Natural killer cell (primary cell): ENCODE results near the gene HYAL1. TPM values are rescaled to one million over a fixed set of nuclear protein-coding genes. Genes with fewer than 3 reads are reported as not detected.
"Not testable (repeated sequence)": the region's sequence is repeated elsewhere in the genome, so short reads cannot be mapped to it uniquely, and the experiment has no call there.

Experiments
- ATAC-seq, 3 donors: fragments of 150-1000 bp in 2 of 3; fragments of 200-7000 bp in 1 of 3; cut with Tn5 transposase; 1 replicate in 1 of 3; 2 replicates in 2 of 3; pipeline ENCODE4 v1.10.0; 2021; ENCODE audit warnings: mild to moderate bottlenecking in 2 of 3, moderate library complexity in 2 of 3
- DNase-seq, 2 donors: peaks; one replicate each; pipeline versions ENCODE4 v3.0.0 to v3.0.0-alpha.2; 2013 to 2021; ENCODE audit warnings: mixed read lengths in 1 of 2
- H3K27ac ChIP-seq: one replicate; pipeline ENCODE4 v1.5.1; 2013; ENCODE audit warnings: mild to moderate bottlenecking, low read length
- H3K27me3 ChIP-seq: one replicate; pipeline ENCODE4 v1.6.1; 2013; ENCODE audit warnings: low read length; ENCODE audit not compliant: control insufficient read depth, insufficient read depth
- H3K36me3 ChIP-seq: one replicate; pipeline ENCODE4 v1.6.1; 2013; ENCODE audit warnings: low read length; ENCODE audit not compliant: control insufficient read depth, insufficient read depth
- H3K4me1 ChIP-seq: one replicate; pipeline ENCODE4 v1.6.1; 2013; ENCODE audit warnings: low read length; ENCODE audit not compliant: control insufficient read depth, insufficient read depth
- H3K4me3 ChIP-seq: one replicate; pipeline ENCODE4 v1.5.1; 2013; ENCODE audit warnings: low read length
- H3K9me3 ChIP-seq: one replicate; pipeline ENCODE4 v1.6.1; 2013; ENCODE audit warnings: low read length; ENCODE audit not compliant: control insufficient read depth, insufficient read depth
- H3K27ac Mint-ChIP-seq, 2 donors: one replicate each; pipeline ENCODE4 v1.8.0; 2022; ENCODE audit warnings: mild to moderate bottlenecking in 2 of 2, mixed read lengths in 2 of 2, moderate library complexity in 1 of 2
- H3K27me3 Mint-ChIP-seq, 2 donors: one replicate each; pipeline ENCODE4 v1.8.0; 2022; ENCODE audit warnings: low read depth in 2 of 2, mixed read lengths in 2 of 2
- H3K36me3 Mint-ChIP-seq: one replicate; pipeline ENCODE4 v1.8.0; 2022; ENCODE audit warnings: mixed read lengths
- H3K4me1 Mint-ChIP-seq, 2 donors: one replicate each; pipeline ENCODE4 v1.8.0; 2022; ENCODE audit warnings: mixed read lengths in 2 of 2
- H3K4me3 Mint-ChIP-seq: one replicate; pipeline ENCODE4 v1.8.0; 2022; ENCODE audit warnings: mild to moderate bottlenecking, moderate library complexity, mixed read lengths
- H3K9me3 Mint-ChIP-seq, 2 donors: one replicate each; pipeline ENCODE4 v1.8.0; 2022; ENCODE audit warnings: mixed read lengths in 2 of 2
- CTCF ChIP-seq: fragments of 200-600 bp; IDR thresholded peaks from one replicate; pipeline ENCODE4 v1.8.0; 2022; ENCODE audit warnings: antibody characterized with exemption
- WGBS: methylation state at CpG from one replicate; pipeline ENCODE4 v1.1.7; 2013; ENCODE audit warnings: missing lambda C conversion rate; ENCODE audit not compliant: insufficient coverage; 5-methylcytosine and 5-hydroxymethylcytosine counted together
- intact Hi-C: fragments of 100-400 bp; cut with micrococcal nuclease; formaldehyde crosslinking; loops from one replicate; pipeline ENCODE4 v1.14.2; 2022
- total RNA-seq, 4 donors: library from RNA; stranded (reverse); fragments of 120-200 nt in 1 of 4; gene quantifications; one replicate each; pipeline versions ENCODE4 v1.2.3 to v1.2.4, GENCODE V29; 2013 to 2022

Gene HYAL1
- total RNA-seq, 3 donors from 2014 or later (not counting 1 experiment from before 2014, with no cell fraction given) = 0.82 to 1.2 TPM; not detected in 1

GRCh38 chr3:50314342-50314741 lies 11.0 kb upstream of the HYAL1 start:
- peaks cover 19 to 21% of the 10 kb centered on the region in 2 donors for H3K4me1 Mint-ChIP-seq
- Histone ChIP-seq H3K9me3 (no peaks in the 10 kb centered on the region), H3K4me3 (no peak overlapping the region), H3K36me3 (no peaks in the 10 kb centered on the region), H3K27ac (no peak overlapping the region), H3K4me1 (peaks cover 36% of the 10 kb centered on the region), H3K27me3 (no peaks in the 10 kb centered on the region)
- DNase-seq = no peak
- no peaks in the 10 kb centered on the region for H3K9me3 Mint-ChIP-seq
- H3K4me3 Mint-ChIP-seq = no peak overlapping the region
- no peak for ATAC-seq
- no peak for TF ChIP-seq CTCF
- peak overlapping the region in 1 of 2 donors; percentile 33 for H3K27ac Mint-ChIP-seq
- intact Hi-C loops = no loop called here
- no peaks in the 10 kb centered on the region for H3K36me3 Mint-ChIP-seq
- 94% methylated on average over 3 of the region's 3 CpGs for WGBS
- H3K27me3 Mint-ChIP-seq = no peaks in the 10 kb centered on the region

GRCh38 chr3:50312041-50312440 lies 8.7 kb upstream of the HYAL1 start:
- H3K27ac ChIP-seq, H3K36me3 ChIP-seq, H3K27me3 ChIP-seq, H3K27ac Mint-ChIP-seq, H3K36me3 Mint-ChIP-seq, H3K9me3 ChIP-seq, H3K4me1 Mint-ChIP-seq, H3K4me3 Mint-ChIP-seq, intact Hi-C loops, DNase-seq, ATAC-seq, H3K4me3 ChIP-seq, H3K27me3 Mint-ChIP-seq, H3K9me3 Mint-ChIP-seq: not testable (repeated sequence)
- WGBS = 95% methylated on average over 9 of the region's 32 CpGs
- peaks cover 14% of the 10 kb centered on the region for H3K4me1 ChIP-seq

GRCh38 chr3:50304601-50305000 lies 1.2 kb upstream of the HYAL1 start:
- no peak overlapping the region for H3K27ac Mint-ChIP-seq
- H3K4me3 Mint-ChIP-seq = no peak overlapping the region
- DNase-seq (no peak), ATAC-seq (no peak)
- no peak for TF ChIP-seq CTCF
- H3K9me3 Mint-ChIP-seq = no peaks in the 10 kb centered on the region
- Histone ChIP-seq H3K4me1 (peaks cover 11% of the 10 kb centered on the region), H3K4me3 (no peak overlapping the region), H3K27ac (no peak overlapping the region), H3K27me3 (no peaks in the 10 kb centered on the region), H3K36me3 (no peaks in the 10 kb centered on the region), H3K9me3 (no peaks in the 10 kb centered on the region)
- intact Hi-C loops = no loop called here
- H3K36me3 Mint-ChIP-seq = no peaks in the 10 kb centered on the region
- peaks cover 10 to 15% of the 10 kb centered on the region in 2 donors for H3K4me1 Mint-ChIP-seq
- no peaks in the 10 kb centered on the region for H3K27me3 Mint-ChIP-seq

- intact Hi-C loops = no loop called here
- Histone ChIP-seq H3K4me1 (peaks cover 27% of the 10 kb centered on the region), H3K36me3 (no peaks in the 10 kb centered on the region), H3K9me3 (no peaks in the 10 kb centered on the region), H3K27ac (no peak overlapping the region), H3K27me3 (no peaks in the 10 kb centered on the region), H3K4me3 (no peak overlapping the region)
- TF ChIP-seq CTCF = no peak
- no peaks in the 10 kb centered on the region for H3K27me3 Mint-ChIP-seq
- WGBS = 95% methylated on average over 32 of the region's 32 CpGs
- H3K27ac Mint-ChIP-seq = no peak overlapping the region
- no peak overlapping the region for H3K4me3 Mint-ChIP-seq
- no peaks in the 10 kb centered on the region for H3K9me3 Mint-ChIP-seq
- DNase-seq (no peak), ATAC-seq (no peak)
- H3K4me1 Mint-ChIP-seq = peaks cover 18 to 33% of the 10 kb centered on the region in 2 donors
- no peaks in the 10 kb centered on the region for H3K36me3 Mint-ChIP-seq
These were observed 1.0 kb downstream of the HYAL1 start for GRCh38 chr3:50302095-50303012.
